HG03060 (cell line): ENCODE results near the gene PFKFB1.

Experiments used
- ATAC-seq: cut with Tn5 transposase; IDR thresholded peaks from one replicate; pipeline ENCODE4 v1.9.1; 2021; ENCODE audit warnings: low read depth, moderate number of reproducible peaks; ENCODE audit not compliant: unreplicated experiment

Gene PFKFB1

DNA sequence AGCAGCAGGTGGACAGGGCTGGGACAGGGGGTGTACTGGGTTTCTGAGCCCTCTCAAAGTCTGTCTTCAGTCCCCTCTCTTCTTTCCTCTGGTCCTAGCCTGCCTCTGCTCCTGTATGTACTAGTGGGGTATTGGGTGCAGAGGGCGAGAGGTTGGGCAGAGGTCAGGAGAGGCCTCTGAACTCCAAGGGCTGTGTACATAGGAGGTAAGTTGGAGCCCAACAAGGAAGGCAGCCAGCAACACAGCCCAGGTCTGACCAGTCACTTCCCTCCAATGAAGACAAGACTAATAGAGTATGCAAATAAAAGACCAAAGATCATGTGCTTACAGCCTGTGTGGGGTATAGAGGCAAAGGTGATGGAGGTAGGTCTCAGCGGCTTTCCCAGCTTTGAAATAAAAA, at the start of gene PFKFB1:
Gene PFKFB1, minus strand, starts transcription at position 90 of the 400 bp plus-strand sequence. CDS start 181 bp downstream, outside the sequence.
- no peak for ATAC-seq

DNA sequence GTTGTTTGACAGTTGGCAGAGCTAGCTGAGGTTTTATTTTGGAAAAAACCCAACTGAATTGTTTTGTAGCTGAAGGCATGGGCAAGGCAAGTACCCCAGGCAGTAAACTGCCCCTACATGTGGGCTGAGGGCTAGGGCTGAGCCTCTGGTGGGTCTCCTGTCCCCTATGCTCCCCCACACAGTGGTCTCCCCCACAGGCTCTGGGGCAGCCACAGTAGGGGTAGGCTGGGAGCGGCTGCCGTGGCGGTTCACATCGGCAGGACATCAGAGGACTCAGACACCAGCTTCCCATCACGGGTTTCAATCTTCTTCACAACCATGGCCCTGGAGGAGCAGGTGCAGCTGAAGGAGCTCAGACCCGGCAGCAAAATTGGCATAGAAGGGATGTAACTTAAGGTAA, 47.5 kb upstream of the PFKFB1 start:
- no peak for ATAC-seq

DNA sequence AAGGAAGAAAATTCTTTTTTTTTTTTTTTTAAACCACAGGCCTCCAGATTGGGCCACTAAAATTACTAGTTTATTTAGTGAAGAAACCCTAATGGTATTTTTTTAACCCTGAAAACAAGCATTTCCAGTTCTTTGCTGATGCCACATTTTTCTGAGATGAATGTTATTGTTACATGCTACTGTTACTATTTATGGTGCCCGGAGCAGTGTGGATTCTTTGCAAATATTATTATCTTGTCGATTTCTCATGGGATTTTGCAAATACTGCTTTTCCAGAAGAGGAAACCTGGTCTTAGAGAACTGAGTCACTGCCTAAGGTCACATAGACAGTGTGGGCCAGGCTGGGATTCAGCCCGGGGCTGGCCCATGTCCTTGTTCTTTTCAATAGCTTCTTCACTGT, 45.5 kb upstream of the PFKFB1 start:
- no peak for ATAC-seq

DNA sequence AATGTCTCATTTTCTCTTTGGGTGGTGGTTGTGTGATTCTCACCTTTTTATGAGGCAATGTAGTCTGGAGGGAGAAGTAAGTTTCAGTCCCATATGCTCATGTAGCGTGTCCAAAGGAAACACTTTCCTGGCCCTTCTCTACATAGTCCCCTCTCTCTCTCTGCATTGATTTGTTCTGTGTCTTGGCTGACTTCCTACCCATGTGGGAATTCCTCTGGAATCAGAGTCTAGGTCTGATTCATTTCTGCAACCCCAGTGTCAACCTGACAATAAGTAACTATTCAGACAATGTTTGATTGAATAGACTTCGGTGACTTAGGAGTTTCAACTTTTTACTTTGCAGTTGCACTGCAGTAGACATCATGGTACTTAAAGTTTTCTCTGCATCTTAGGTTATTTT, 39.4 kb upstream of the PFKFB1 start:
- no peak for ATAC-seq

DNA sequence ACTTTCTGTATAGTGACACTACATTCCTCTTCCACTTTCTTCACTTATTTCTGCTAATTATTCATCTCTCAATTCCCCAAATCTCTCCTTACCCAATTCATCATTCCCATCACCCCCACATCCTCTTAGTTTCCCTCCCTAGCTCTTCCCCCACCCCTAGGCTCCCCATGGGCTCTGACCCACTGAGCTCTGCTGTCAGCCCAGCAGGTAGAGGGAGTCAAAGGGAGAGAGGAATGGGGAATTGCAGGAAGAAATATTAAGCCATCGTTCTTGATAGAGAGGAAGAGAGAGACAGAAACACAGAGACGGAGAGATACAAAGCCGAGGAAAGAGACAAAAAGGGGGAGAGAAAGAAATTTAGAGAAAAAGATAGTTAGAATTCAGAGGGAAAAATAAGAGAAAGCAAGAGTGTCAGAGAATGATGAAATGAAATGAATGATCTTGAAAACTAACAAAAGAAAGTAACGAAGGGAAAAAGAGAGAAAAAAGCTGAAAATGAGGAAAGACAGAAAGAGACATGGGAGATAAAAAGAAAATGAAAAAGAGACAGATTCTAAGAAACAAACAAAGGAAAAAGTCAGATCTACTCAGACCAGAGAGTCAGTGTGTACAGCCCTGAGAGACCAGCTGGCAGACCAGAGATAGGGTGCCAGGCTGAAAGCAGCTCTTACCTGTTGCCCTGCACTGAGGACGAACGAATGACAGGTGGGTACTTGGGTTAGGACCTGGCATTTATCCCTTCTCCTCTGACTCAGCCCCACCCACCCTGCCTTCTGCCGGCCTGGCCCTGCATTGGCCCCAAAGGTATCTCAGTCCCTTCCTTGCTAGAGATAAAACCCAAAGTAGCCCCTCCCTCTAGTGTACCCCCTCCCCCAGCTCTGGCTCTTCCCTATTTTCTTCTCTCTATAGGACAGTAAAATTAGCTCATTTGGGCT, 36.5 kb upstream of the PFKFB1 start, which contains the start of gene ALAS2:
Gene ALAS2, minus strand, starts transcription at position 707 of the 935 bp plus-strand sequence. CDS start 4,977 bp downstream, outside the sequence.
- no peak for ATAC-seq

DNA sequence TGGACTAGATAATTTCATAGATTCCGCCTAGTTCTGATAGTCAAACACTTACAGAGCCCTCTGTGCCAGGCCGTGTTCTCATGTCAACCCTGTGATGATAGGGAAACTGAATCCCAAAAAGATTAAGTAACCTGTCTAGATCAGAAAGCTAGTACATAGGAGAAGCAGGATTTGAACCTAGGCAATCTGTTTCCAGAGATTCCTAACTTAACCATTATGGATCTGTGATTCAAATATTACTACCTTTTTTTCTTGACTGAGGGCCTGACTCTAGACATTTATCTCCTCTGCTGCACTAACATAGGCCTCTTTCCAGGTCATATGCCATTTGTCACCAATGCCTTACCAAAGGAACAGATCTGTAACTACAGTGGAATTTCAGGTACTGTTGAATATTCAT, 35.3 kb upstream of the PFKFB1 start:
- ATAC-seq: no peak

DNA sequence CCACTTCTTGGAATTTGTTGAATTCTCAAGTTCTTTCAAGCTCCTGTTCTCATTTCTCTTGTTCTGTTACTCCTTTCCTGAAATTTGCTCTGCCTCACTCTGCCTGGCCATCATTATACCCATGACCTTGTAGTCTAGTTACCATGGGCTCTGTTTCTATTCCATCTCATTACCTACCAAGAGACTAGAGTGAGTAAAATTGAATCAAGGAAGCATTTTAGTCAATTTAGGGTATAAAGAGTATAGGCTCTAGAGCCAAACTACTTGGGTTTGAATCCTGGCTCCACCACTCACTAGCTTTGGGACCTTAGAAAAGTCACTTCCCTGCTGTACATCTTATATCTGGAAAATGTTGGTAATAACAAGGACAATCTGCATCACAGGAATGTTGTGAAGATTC, 34.6 kb upstream of the PFKFB1 start:
- ATAC-seq: no peak

DNA sequence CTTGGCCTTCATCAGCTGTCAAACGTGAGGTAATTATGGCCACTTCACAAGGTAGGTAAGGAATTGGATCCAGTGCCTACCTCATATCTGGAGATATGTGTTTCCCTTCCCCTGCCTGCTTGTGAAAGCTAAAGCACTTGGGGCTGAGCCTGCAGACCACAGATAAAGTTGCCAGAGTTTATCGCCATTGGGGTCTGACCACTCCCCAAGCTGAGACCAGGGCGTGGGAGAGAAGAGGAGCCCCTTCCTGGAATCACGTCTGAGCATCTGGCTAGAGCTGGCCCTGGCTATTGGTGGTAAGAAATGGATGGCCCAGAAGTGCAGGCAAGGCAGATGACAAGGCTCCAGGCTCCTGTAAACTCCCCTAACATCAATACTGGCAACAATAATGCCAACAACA, 34.1 kb upstream of the PFKFB1 start:
- no peak for ATAC-seq

DNA sequence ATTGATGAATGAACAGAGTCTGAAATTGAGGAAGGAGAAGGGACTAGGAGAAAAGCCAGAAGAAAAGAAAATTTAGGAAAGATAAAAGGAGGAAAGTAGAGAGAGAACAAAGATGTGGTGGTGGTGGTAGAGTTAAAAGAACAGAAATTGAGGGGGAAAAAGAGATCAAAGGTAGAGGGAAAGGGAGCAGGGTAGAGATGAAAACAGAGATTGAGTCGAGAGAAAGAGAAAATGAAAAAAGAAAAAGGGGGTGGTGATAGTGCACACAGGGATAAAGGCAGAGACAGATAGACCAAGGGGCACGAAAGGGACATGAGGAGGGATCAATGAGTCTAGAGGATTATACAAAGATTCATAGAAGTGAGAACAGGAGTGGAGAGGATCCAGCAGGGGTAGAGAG, 32.9 kb upstream of the PFKFB1 start:
- ATAC-seq: no peak

DNA sequence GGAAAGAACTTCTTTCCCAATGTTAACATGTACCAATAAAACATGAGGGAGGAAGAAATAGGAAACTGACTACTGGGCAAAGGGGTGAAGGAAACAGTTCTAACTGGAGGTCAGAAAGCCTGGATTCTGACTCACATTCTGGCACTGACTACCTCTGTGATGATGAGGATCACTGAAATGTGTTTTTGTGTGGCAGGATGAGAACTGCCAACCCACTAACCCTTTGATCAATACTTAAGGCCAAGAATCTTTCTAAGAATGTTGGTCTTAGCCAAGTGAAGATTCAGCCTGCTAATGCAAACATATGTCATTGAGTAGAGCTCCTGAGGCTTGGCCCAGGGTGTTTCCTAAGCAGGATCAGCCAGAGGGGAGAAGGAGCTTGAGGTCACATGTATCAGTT, 32.2 kb upstream of the PFKFB1 start:
- no peak for ATAC-seq

DNA sequence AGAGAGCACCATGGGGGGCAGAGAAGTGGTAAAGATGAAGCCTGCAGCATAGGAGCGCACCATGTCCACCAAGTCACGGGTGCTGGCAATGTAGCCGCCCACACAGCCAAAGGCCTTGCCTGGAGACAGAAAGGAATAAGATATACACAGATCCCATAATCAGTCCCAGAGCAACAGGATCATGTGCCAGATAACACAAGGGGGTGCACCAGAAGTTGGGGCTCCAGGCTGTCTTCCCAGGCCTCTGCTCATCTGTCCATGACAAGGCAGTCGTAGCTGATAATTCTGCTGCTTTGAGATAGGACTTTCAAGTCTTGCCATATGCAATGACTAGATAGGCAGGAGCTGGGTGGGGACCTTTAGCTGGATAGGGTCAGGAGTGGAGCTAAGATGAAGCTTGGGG, 20.9 kb upstream of the PFKFB1 start:
- no peak for ATAC-seq

DNA sequence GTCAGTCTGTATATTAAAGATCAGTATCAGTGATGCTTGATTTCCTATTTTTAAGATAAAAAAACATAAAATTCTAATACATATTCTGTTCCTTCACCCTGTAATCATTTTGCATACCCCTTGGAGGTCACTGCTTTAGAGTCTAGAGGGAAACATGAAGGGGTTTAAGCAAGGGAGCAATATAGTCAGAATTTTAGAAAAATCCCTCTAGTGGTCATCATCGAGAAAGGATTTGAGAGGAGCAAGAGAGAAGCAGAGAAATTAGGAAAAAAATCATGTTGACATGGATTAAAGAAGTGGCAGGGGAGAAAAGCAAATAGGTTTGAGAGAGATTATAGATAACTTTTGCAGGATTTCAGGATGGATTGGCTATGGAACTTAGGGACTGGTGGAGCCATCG, 17.3 kb upstream of the PFKFB1 start:
- ATAC-seq: no peak

DNA sequence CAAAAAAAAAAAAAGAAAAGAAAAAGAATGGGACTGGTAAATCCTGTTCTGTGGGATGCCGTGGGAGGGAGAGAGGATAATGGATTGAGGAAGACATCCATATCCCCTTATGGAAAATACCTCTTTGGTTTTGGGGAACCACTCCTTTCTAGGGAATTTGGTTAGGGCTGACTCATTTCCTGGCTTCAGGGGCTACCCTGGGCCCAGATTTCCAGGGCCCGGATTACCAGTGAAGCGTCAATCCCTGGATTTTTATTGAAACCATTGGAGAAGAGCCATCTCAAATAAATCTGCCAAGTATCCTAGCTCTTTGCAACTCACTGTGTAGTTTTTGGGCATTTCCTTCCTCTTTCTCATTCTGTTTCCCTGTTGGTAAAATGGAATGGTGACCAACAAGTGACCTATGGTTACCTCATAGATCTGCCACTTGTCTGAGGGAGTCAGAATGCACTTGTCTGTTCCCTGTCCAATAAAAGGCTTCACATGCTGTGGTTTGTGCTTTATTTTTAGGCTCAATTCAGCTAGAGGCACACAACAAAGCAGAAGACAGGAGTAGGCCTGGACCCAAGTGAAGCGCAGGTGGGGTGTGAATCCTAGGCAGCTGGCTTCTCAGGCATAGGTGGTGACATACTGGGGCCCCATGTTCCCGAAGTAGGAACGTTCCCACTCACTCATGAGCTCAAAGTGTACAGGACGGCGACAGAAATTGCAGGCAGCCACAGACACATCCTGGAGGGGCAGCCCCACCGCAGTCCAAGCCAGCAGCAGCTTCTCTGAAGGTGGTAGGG, 14.8 kb upstream of the PFKFB1 start:
- ATAC-seq: no peak

DNA sequence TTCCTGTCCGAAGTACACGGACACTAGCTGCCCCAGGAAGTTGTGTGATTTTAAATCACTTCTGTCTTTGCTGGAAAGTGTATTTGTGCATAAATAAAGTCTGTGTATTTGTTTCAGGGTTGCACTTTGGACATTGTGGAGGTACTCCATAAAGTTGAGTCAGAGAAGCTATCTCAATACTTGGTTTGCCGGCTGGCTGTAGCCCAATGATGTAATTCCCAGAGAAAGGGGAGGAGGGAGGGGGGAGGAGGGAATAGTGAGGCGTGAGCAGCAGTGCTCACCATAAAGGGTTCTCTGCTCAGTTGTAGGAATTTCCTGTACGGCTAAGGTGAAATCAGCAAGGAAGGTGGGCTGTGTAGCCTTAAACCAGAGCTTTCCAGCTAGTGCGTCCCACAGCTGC, 13.7 kb upstream of the PFKFB1 start:
- no peak for ATAC-seq

DNA sequence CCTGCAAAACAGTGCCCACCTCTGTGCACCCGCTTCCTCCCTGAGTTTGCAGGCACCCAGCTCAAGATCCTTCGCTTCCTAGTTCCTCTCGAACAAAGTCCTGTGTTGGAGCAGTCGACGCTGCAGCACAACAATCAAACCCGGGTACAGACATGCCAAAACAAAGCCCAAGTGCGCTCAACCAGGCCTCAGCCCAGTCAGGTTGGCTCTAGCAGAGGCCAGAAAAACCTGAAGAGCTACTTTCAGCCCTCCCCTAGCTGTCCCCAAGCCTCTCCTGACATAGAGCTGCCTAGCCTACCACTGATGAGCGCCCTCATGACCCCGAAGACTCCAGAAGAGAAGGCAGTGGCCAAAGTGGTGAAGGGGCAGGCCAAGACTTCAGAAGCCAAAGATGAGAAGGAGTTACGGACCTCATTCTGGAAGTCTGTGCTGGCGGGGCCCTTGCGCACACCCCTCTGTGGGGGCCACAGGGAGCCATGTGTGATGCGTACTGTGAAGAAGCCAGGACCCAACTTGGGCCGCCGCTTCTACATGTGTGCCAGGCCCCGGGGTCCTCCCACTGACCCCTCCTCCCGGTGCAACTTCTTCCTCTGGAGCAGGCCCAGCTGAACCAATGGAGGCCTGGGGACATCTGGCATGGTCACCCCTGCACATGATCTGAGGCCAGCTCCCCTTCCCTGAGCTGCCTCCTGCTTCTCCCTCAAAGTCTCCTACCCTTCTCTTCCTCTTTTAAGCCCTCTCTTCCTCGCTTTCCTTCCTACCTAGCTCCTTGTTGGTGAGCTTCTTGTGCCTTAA, 13.0 kb upstream of the PFKFB1 start:
- no peak for ATAC-seq

DNA sequence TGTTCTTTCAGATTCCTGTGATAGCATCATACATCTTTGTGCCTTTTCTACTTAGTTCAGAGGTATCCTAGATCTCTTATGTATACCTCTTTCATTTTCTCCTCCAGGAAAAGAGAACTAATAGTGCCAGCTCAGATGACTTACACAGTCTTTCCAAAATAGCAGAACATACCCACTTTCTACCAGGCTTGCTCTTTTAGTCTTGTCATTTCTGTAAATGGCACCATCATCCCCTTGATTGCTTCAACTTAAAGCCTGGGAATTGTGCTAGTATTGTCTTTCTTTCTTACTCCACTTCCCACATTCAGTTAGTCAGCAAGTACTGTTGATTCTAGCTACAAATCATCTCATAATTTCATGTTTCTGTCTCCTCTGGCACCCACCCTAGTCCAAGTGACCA, 11.3 kb upstream of the PFKFB1 start:
- no peak for ATAC-seq

DNA sequence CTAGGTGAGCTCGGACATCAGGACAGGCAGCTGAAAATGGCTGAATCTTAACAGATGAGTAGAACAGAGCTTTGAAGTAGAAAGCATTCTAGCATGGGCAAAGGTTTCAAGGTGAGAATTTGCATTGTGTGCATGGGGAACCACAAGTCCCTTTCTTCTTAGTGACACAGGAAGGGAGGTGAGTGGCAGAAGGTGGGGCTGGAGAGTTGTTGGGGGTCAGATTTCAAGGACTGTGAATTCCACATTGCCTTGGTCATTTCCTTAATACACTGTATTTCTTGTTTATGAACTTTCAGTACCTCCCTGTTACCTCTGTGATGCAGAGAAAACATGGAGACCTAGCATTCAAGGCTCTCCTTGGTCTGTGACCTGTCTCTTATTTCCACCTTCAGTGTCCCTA, 10.2 kb upstream of the PFKFB1 start:
- no peak for ATAC-seq

DNA sequence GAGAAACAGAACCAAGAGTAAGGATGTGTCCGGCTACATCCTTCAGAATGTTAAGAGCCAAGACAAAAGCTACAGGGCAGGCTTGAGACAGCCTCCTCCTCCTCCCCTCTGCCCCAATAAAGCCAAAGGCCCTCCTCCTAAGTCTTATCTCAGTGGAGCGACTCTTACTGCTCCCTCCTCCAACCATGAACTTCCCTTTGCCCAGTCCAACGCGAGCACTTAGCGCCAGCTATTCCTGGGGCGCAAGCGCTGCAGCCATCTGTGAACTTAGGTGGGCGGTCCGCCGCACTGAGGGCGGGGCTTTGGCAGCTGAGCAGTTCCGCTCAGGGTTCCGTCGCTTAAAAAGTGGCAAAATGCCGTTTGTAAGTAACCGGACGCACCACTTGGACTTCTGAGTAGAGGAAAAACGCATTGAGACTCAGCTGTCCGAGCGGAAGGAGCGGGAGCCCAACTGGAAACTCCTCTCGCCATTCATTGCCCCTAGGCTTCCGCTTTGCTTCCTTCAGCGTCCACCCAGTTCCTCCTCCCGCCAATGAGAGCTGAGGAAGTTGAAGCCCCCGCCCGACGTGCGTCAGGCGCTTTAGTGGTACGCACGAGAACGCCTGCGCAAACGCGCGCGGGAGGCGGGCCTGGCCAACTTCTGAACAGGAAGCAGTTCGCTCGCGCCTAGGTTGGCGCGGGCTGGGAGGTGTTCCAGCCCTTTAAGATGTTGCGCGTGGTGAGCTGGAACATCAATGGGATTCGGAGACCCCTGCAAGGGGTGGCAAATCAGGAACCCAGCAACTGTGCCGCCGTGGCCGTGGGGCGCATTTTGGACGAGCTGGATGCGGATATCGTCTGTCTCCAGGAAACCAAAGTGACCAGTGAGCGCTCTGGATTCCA, 6.0 kb upstream of the PFKFB1 start, which contains the start of gene APEX2:
Gene APEX2, plus strand, starts transcription at position 647 of the 882 bp plus-strand sequence. Its CDS starts 60 bp downstream, at position 707.
- ATAC-seq: peak; percentile 74

DNA sequence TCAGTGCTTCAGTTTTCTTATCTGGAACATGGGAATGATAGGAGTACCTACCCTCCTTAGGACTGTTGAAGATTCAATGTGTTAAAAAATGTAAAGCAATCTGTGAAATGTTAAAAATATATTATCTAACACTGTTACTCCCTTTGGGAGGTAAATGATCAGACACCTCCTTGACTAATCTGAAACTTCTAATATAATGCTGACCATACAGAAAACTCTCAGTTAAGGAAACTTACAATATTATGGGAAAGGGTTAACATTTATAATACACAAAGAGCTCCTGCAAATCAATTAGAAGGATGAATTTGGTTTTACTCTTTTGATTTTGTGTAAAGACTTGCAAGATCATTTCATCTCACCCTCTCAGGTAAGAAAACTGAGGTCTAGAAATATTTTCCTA, 1.6 kb upstream of the PFKFB1 start:
- no peak for ATAC-seq
